ENCODE measurements around the gene MBOAT7. TPM values are rescaled to one million over a fixed set of nuclear protein-coding genes. Genes with fewer than 3 reads are reported as not detected.
"Not testable (repeated sequence)": the region's sequence is repeated elsewhere in the genome, so short reads cannot be mapped to it uniquely, and the experiment has no call there.

MBOAT7 gene
- total and polyA plus RNA-seq, 2 of the 8 experiments (the other 6 are each of a cell fraction or from before 2014, with no cell fraction given): 85.5 to 90.9 TPM

DNA sequence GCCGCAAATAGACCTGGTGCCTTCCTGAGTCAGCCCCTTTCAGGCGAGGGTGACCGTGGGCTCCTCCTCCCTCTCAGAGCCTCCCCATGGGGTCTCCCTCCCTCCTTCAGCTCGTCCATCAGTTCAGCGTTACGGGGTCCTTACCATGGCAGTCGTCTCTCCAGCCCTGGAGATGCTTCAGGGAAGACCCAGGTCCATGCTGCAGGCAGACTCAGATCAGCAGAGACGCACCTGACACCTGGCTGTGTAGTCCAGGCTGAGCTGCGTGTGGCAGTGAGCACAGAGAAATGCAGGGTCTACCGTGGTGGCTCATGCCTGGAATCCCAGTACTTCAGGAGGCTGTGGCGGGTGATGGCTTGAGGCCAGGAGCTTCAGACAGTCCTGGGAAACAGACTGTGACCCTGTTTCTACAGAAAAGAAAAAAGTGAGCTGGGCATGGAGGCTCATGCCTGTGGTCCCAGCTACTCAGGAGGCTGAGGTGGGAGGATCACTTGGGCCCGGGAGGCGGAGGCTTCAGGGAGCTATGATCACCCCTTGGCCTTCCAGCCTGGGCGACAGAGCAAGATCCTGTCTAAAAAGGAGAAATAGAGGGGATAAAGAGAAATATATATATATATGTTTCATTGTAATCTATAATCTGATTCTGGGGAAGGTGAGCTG is 34.0 kb upstream of the MBOAT7 start:
- H3K23ac ChIP-seq (ENCODE audit: insufficient read length); DNase-seq (ENCODE audit: low read depth in 1 of 2, low spot score in 2 of 2); FAIRE-seq; H4K5ac ChIP-seq (ENCODE audit: insufficient read length, low read depth, low read length); H3K4ac ChIP-seq (replicated peaks; ENCODE audit: insufficient read length, low read depth, low read length); H2BK15ac ChIP-seq (ENCODE audit: low read length); H4K20me1 ChIP-seq (replicated peaks in 1 of 2; ENCODE audit: control insufficient read depth in 1 of 2, insufficient read depth in 2 of 2, low read length in 2 of 2); H3K9me3 ChIP-seq (ENCODE audit: insufficient read depth in 2 of 2, low read depth in 1 of 2, low read length in 1 of 2); H3K79me2 ChIP-seq (ENCODE audit: control insufficient read depth in 1 of 2, insufficient read depth in 2 of 2, low read length in 2 of 2); H2BK12ac ChIP-seq (ENCODE audit: low read depth, low read length); H4K8ac ChIP-seq (ENCODE audit: extremely low read depth, insufficient read depth, low read length); H3K36me3 ChIP-seq (ENCODE audit: control insufficient read depth in 2 of 4, insufficient read depth in 4 of 4, low read length in 3 of 4); H3K27me3 ChIP-seq (replicated peaks in 1 of 4; ENCODE audit: control insufficient read depth in 3 of 4, extremely low read depth in 1 of 4, insufficient read depth in 3 of 4, low read length in 3 of 4); H3K9ac ChIP-seq (replicated peaks in 1 of 4; ENCODE audit: extremely low read depth in 1 of 4, low read depth in 3 of 4, low read length in 3 of 4); H3K18ac ChIP-seq (ENCODE audit: extremely low read depth, low read length); H4K91ac ChIP-seq (replicated peaks; ENCODE audit: insufficient read length, low read length); H3K4me2 ChIP-seq (ENCODE audit: insufficient read depth in 1 of 2, low read depth in 2 of 2, low read length in 2 of 2); H3K4me3 ChIP-seq (ENCODE audit: extremely low read depth in 1 of 4, insufficient read depth in 2 of 4, low read depth in 3 of 4, low read length in 4 of 4); H3K23me2 ChIP-seq (ENCODE audit: low read depth, low read length); H2AK5ac ChIP-seq (ENCODE audit: low read depth, low read length); H2BK5ac ChIP-seq (ENCODE audit: low read depth, low read length); H3K27ac ChIP-seq (ENCODE audit: low read depth, low read length); H3K14ac ChIP-seq (ENCODE audit: insufficient read length); H3K79me1 ChIP-seq (ENCODE audit: low read depth, low read length); H3K56ac ChIP-seq (replicated peaks; ENCODE audit: insufficient read length, low read depth, low read length); H2AFZ ChIP-seq (ENCODE audit: low read length); H2BK20ac ChIP-seq (ENCODE audit: low read length); H2BK120ac ChIP-seq (replicated peaks; ENCODE audit: low read depth, low read length); H3K4me1 ChIP-seq (replicated peaks in 1 of 4; ENCODE audit: control insufficient read depth in 3 of 4, insufficient read depth in 4 of 4, low read length in 3 of 4): not testable (repeated sequence)
- WGBS, 2 experiments (ENCODE audit: extremely low coverage in 1 of 2, insufficient coverage in 1 of 2, insufficient read length in 1 of 2, insufficient replicate concordance in 2 of 2, low coverage in 1 of 2, low lambda C conversion rate in 2 of 2, missing lambda C conversion rate in 1 of 2): 82% methylated on average over 14 of the region's 14 CpGs; no CpG with 5 or more reads in 1 of the 2 experiments
- POLR2A ChIA-PET (ENCODE audit: partially characterized antibody): interaction anchor here (0.8 to 5.4 kb wide), 5 partner anchors 9 to 23 kb away, joined by 3 to 33 read pairs (median 11); partner anchors contain the start of gene RPS9
- CTCF ChIA-PET (ENCODE audit: partially characterized antibody): interaction anchor here (1.3 to 1.9 kb wide), 2 partner anchors 9 to 168 kb away, joined by 5 to 6 read pairs; no protein-coding TSS in a partner anchor
